ENCODE data around the gene TMEM134. TPM values are rescaled to one million over a fixed set of nuclear protein-coding genes. Genes with fewer than 3 reads are reported as not detected.

TMEM134 gene
- total and polyA plus RNA-seq, 4 donors = 10.2 to 86.9 (median 63.5) TPM

DNA sequence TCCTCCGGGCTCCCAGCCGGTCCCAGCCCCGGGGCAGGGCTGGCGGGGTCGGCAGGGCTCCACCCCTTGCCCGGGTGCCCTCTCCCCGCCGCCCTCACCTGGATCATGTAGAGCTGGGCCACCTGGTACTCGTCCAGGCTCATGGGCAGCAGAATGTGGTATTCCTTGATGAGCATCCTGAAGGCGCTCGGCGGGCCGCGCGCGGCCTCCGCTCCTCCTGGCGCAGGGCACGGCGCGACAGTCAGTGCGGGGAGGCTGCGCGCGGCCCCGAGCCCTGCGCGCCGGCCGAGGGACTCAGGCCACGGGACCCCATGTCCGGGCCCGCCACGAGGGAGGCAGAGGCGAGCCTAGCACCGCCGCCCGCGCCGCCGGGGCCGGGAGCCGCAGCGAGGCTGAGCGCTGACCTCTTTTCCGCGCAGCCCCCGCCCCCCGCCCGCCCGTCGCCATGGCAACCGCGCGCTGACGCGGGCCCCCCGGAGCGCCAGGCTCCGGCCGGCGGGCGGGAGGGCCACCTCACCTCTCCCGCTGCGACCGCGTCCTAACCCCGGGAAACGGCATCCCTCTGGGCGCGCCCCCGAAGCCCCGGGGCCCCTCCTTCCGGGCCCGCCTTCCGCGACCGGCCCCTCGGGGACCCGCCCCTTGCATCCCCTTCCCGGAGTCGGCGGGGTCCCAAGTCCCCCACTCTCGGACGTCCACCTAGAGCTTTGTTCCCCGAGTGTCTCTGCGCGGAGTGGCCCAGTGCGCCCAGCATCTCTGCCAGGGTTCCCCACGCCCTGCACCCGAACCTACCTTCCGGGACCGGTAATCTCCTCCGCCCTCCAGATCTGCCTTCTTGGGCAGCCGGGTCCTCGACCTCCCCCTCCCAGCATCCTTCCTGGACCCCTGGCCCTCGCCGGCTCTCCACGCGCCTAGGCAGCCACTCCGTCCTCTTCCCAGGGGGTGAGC is 35.2 kb upstream of the TMEM134 start:
- no peak for DNase-seq (ENCODE audit: low spot score)
- H3K4me1 ChIP-seq (ENCODE audit: control insufficient read depth in 4 of 4, insufficient read depth in 4 of 4, low read length in 3 of 4) = peaks cover 8 to 44% (median 26%) of the 10 kb centered on the region in 4 donors
- TF ChIP-seq RAD21 (IDR thresholded peaks at IDR 0.05) (no peak), FOXA1 (IDR thresholded peaks at IDR 0.05) (no peak), HNF4A (conservative IDR thresholded peaks at IDR 0.05) (no peak), EGR1 (IDR thresholded peaks at IDR 0.05; ENCODE audit: low read depth in 2 of 2) (no peak), JUND (IDR thresholded peaks at IDR 0.05) (no peak), GABPA (IDR thresholded peaks at IDR 0.05 in 1 of 2, conservative IDR thresholded peaks at IDR 0.05 in 1 of 2) (no peak), YY1 (IDR thresholded peaks at IDR 0.05) (no peak), SP1 (IDR thresholded peaks at IDR 0.05) (no peak), NR2F2 (IDR thresholded peaks at IDR 0.05) (no peak), HNF4G (IDR thresholded peaks at IDR 0.05) (no peak), TAF1 (conservative IDR thresholded peaks at IDR 0.05) (no peak), FOXA2 (IDR thresholded peaks at IDR 0.05) (no peak), RXRA (IDR thresholded peaks at IDR 0.05) (no peak)
- TF ChIP-seq, protein P1, sequence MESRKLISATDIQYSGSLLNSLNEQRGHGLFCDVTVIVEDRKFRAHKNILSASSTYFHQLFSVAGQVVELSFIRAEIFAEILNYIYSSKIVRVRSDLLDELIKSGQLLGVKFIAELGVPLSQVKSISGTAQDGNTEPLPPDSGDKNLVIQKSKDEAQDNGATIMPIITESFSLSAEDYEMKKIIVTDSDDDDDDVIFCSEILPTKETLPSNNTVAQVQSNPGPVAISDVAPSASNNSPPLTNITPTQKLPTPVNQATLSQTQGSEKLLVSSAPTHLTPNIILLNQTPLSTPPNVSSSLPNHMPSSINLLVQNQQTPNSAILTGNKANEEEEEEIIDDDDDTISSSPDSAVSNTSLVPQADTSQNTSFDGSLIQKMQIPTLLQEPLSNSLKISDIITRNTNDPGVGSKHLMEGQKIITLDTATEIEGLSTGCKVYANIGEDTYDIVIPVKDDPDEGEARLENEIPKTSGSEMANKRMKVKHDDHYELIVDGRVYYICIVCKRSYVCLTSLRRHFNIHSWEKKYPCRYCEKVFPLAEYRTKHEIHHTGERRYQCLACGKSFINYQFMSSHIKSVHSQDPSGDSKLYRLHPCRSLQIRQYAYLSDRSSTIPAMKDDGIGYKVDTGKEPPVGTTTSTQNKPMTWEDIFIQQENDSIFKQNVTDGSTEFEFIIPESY (IDR thresholded peaks at IDR 0.05) = no peak
- TF ChIP-seq, protein P2, sequence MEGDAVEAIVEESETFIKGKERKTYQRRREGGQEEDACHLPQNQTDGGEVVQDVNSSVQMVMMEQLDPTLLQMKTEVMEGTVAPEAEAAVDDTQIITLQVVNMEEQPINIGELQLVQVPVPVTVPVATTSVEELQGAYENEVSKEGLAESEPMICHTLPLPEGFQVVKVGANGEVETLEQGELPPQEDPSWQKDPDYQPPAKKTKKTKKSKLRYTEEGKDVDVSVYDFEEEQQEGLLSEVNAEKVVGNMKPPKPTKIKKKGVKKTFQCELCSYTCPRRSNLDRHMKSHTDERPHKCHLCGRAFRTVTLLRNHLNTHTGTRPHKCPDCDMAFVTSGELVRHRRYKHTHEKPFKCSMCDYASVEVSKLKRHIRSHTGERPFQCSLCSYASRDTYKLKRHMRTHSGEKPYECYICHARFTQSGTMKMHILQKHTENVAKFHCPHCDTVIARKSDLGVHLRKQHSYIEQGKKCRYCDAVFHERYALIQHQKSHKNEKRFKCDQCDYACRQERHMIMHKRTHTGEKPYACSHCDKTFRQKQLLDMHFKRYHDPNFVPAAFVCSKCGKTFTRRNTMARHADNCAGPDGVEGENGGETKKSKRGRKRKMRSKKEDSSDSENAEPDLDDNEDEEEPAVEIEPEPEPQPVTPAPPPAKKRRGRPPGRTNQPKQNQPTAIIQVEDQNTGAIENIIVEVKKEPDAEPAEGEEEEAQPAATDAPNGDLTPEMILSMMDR (IDR thresholded peaks at IDR 0.05; ENCODE audit: low read depth, low read length, missing input control) = no peak
- TF ChIP-seq, protein P3, sequence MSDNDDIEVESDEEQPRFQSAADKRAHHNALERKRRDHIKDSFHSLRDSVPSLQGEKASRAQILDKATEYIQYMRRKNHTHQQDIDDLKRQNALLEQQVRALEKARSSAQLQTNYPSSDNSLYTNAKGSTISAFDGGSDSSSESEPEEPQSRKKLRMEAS (IDR thresholded peaks at IDR 0.05) = no peak
- TF ChIP-seq, protein P4, sequence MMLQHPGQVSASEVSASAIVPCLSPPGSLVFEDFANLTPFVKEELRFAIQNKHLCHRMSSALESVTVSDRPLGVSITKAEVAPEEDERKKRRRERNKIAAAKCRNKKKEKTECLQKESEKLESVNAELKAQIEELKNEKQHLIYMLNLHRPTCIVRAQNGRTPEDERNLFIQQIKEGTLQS (IDR thresholded peaks at IDR 0.05) = no peak
- TF ChIP-seq, protein P5, sequence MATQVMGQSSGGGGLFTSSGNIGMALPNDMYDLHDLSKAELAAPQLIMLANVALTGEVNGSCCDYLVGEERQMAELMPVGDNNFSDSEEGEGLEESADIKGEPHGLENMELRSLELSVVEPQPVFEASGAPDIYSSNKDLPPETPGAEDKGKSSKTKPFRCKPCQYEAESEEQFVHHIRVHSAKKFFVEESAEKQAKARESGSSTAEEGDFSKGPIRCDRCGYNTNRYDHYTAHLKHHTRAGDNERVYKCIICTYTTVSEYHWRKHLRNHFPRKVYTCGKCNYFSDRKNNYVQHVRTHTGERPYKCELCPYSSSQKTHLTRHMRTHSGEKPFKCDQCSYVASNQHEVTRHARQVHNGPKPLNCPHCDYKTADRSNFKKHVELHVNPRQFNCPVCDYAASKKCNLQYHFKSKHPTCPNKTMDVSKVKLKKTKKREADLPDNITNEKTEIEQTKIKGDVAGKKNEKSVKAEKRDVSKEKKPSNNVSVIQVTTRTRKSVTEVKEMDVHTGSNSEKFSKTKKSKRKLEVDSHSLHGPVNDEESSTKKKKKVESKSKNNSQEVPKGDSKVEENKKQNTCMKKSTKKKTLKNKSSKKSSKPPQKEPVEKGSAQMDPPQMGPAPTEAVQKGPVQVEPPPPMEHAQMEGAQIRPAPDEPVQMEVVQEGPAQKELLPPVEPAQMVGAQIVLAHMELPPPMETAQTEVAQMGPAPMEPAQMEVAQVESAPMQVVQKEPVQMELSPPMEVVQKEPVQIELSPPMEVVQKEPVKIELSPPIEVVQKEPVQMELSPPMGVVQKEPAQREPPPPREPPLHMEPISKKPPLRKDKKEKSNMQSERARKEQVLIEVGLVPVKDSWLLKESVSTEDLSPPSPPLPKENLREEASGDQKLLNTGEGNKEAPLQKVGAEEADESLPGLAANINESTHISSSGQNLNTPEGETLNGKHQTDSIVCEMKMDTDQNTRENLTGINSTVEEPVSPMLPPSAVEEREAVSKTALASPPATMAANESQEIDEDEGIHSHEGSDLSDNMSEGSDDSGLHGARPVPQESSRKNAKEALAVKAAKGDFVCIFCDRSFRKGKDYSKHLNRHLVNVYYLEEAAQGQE (IDR thresholded peaks at IDR 0.05) = no peak

More for the DNA sequence above, 35.2 kb upstream of the TMEM134 start:
- H3K9ac ChIP-seq (ENCODE audit: low read depth in 1 of 2, low read length in 2 of 2) = peak overlapping the region; percentile 22 to 30
- H3K27me3 ChIP-seq (ENCODE audit: control insufficient read depth in 4 of 4, insufficient read depth in 4 of 4, low read length in 3 of 4) = no peaks in the 10 kb centered on the region
- H3K9me3 ChIP-seq (ENCODE audit: control insufficient read depth in 4 of 4, low read length in 3 of 4) = no peaks in the 10 kb centered on the region
- peaks cover 0 to 2% (median 0%) of the 10 kb centered on the region in 4 donors for H3K36me3 ChIP-seq (ENCODE audit: control insufficient read depth in 4 of 4, insufficient read depth in 3 of 4, low read depth in 1 of 4, low read length in 3 of 4)
- WGBS = 10% methylated on average over 101 of the region's 101 CpGs
- H3K27ac ChIP-seq (ENCODE audit: low read depth in 1 of 2, low read length in 2 of 2) = peak overlapping the region; percentile 96 to 100
- peak overlapping the region in 2 of 3 donors; percentile 63 to 69 for H3K4me3 ChIP-seq (ENCODE audit: low read depth in 1 of 3, low read length in 3 of 3)
